ENCODE results near the gene KAZN. TPM values are rescaled to one million over a fixed set of nuclear protein-coding genes. Genes with fewer than 3 reads are reported as not detected.

Gene KAZN
- total RNA-seq, 4 donors from 2014 or later, result 9.2 to 30.6 (median 21.2) TPM

DNA sequence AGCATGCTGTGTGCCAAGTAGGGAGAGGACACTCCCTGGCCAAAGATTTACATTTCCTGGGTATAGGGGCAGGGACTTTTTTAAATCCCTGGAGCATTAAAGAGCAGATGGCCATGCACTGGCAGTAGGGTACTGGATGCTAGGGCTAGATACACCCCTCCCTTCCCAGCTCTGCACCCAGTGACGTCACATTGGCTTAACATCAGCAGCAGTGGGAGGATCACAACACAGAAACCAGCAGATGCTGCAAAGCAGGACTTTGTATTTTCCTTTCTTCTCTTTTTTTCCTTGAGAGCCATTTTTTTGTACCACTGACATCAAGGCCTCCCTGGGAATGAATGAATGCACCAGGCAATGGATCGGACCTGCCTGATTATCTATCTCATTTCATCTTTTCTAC lies 243.0 kb downstream of the KAZN start:
- no peak for ATAC-seq (ENCODE audit: low FRiP score)

DNA sequence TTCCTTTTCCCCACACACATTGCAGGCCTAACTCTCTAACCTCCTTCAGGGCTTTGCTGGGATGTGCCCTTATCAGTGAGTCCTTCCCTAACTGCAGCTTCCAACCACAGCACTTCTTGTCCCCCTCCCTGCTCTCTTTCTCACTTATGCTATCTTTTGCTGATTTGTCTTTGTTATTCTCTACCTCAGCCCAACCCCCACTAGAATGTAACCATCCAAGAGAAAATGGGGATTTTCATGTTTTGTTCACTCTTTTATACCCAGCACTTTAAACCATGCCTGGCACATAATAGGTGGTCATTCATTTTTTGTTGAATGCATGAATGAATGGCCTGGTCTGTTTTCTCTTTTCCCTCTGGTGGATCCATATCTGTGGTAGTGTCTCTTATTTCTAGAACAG lies 243.5 kb downstream of the KAZN start:
- DNase-seq (ENCODE audit: low spot score) (no peak), ATAC-seq (ENCODE audit: low FRiP score) (no peak)
- TF ChIP-seq, protein P1, sequence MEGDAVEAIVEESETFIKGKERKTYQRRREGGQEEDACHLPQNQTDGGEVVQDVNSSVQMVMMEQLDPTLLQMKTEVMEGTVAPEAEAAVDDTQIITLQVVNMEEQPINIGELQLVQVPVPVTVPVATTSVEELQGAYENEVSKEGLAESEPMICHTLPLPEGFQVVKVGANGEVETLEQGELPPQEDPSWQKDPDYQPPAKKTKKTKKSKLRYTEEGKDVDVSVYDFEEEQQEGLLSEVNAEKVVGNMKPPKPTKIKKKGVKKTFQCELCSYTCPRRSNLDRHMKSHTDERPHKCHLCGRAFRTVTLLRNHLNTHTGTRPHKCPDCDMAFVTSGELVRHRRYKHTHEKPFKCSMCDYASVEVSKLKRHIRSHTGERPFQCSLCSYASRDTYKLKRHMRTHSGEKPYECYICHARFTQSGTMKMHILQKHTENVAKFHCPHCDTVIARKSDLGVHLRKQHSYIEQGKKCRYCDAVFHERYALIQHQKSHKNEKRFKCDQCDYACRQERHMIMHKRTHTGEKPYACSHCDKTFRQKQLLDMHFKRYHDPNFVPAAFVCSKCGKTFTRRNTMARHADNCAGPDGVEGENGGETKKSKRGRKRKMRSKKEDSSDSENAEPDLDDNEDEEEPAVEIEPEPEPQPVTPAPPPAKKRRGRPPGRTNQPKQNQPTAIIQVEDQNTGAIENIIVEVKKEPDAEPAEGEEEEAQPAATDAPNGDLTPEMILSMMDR (IDR thresholded peaks at IDR 0.05), result no peak

More for the DNA sequence above, 243.0 kb downstream of the KAZN start:
- DNase-seq (ENCODE audit: low spot score), result no peak
- TF ChIP-seq, protein P1 (IDR thresholded peaks at IDR 0.05), result no peak

DNA sequence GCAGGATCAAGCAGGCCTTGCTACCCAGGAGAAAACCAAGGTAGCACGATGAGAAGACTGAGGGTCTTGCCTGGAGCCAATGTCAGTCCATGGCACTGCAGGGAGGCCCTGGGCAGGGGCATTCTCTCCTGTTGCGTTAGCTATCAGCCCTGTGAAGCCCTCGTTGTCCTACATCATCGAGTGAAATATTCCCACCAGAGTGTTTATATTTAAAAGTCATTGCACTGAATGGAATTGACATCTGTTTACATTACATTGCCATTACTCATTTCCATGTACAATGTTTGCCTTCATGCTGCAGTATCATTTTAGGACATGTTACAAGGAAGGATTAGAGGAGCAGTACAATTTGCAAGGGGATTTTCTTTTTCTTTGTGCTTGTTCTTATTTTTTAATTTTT lies 243.9 kb downstream of the KAZN start:
- DNase-seq (ENCODE audit: low spot score) (no peak), ATAC-seq (ENCODE audit: low FRiP score) (no peak)

DNA sequence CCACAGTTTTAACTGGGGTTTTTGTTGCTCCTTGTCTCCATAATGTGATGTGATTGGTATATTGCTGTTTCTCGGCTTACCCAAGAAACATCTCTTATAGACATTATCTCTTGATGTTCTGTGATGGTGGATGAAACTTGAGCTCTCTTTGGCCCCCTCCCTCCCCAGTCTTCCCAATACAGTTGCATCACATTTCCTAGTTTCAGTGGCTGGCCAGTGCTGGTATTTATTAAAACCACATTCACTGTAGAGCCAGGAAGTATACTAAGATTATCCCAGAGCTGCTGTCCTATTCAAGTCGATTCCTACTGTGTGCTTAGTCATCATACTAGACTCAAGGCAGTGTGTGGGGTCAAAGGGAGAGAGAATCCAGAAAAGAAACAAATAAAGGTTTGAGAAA lies 244.4 kb downstream of the KAZN start:
- ATAC-seq (ENCODE audit: low FRiP score), result no peak

More for the DNA sequence above, 243.9 kb downstream of the KAZN start:
- TF ChIP-seq, protein P1 (IDR thresholded peaks at IDR 0.05), result no peak

DNA sequence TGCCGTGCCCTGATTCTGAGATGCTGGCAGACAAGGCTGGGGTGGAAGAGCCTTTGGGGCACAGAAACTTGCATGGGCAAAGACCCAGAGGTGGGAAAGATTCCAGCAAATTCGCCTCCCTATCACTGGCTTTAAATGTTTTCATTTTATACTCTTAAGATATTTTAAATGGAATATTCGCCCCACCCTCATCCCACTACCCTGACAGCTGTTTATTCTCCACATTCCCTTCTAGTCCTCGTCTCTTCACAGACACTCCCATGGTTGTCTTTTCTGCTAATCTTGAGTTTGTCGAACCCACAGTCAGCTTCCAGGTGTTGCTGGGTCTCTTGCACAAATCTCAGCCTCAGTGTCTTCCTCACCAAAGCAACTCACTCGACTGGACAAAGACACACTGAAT lies 245.0 kb downstream of the KAZN start:
- TF ChIP-seq, protein P1 (IDR thresholded peaks at IDR 0.05), result no peak
- ATAC-seq (ENCODE audit: low FRiP score) (no peak), DNase-seq (ENCODE audit: low spot score) (no peak)

More for the DNA sequence above, 244.4 kb downstream of the KAZN start:
- DNase-seq (ENCODE audit: low spot score), result no peak
- TF ChIP-seq, protein P1 (IDR thresholded peaks at IDR 0.05), result no peak

DNA sequence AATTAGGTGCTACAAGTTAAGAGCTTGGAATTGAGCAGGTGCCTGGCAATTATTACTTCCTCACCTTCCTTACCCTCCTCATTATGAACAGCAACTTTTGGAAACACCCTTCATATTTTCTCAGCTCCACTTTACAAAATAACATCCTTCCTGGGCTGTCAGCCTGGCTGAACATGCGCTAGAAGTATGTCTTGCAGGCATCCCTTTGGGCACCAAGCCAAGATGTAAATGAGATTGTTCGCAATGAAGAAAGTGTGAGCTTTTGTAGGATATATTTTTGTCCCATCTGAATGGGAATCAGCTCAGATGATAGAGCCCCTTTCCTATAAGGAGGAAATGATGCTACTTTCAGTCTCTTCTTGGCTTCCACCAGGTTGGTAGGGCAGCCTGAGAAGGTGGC lies 245.9 kb downstream of the KAZN start:
- ATAC-seq (ENCODE audit: low FRiP score), result no peak
- TF ChIP-seq, protein P1 (IDR thresholded peaks at IDR 0.05), result no peak
- DNase-seq (ENCODE audit: low spot score), result no peak

DNA sequence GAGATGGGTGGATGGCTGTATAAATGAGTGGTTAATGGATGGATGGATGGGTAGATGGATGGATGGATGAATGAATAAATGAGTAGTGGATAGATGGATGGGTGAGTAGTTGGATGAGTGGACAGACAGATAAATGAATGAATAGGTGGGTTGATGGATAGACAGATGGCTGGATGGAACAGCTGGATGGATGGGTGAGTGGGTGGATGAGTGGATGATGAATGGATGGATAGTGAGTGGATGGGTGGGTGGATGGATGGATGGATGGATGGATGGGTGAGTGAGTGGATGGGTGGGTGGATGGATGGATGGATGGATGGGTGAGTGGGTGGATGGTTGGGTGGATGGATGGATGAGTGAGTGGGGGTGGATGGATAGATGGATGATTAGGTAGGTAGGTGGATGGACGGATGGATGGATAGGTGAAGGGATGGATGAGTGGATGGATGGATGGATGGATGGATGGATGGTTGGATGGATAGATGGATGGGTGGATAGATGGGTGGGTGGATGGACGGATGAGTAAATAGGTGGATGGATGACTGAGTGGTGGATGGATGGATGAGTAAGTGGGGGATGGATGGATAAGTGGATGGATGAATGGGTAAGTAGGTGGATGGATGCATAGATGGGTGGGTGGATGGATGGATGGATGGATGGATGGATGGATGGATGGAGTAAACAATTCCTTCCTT lies 246.6 kb downstream of the KAZN start:
- DNase-seq (ENCODE audit: low spot score), result no peak
- TF ChIP-seq, protein P1 (IDR thresholded peaks at IDR 0.05), result no peak
- no peak for ATAC-seq (ENCODE audit: low FRiP score)

Data from omental fat pad (tissue), 4 donors.